ENCODE data around the gene IRX5. TPM values are rescaled to one million over a fixed set of nuclear protein-coding genes. Genes with fewer than 3 reads are reported as not detected.
A peak's percentile ranks its signal among the peaks of the same experiment; 100 is the strongest.

Gene IRX5
- total RNA-seq: under 1 TPM in 1 of 2 experiments, not detected in 1; 0.17 TPM

DNA sequence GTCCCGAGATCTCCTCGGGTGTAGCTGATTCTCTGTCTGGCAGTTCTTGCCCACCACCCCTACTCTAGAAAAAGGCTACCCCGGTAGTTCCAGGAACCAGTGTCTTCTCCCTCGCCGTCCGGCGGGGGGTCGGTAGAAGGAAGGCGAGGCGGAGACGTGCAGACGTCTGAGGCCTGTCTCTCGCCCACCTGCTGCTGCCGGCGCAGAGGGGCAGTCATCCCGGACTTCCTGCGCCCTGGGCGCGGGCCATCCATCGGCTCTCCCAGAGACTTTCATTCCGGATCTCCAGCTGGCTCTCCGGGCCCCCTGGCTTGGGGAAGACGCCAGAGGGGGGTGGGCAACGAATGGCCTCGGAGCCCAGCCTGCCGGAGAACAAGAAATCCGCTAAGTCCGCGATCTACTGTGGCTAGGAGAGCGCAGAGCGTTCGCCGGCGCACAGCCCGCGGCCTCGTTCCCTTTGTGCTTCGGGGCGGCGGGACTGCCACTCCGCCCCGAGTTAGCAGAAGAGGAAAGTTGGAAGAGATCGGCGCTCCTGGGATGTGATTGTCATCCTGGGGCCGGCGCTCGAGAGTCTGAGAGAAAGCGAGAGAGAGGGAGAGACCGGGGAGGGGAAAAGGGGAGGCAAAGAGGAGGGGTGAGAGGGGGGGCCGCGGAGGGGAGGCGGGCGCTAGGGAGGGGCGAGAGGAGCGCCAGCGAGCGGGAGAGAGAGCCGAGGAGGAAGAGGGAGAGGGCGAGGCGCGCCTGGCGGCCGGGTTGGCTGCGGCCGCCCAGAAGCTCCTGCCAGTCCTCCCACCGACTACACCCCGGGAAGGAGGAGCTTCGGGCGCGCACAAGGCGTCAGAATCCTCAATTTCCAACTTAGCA, at the start of gene IRX5:
TSS of gene IRX5 (plus strand) at position 861 of the 864 bp plus-strand sequence. CDS start 334 bp downstream, outside the sequence.
- Mint-ChIP-seq H3K27me3 (peaks cover 66% of the 10 kb centered on the region), H3K9me3 (peaks cover 2% of the 10 kb centered on the region), H3K4me3 (peak within 1 kb of the TSS; percentile 79), H3K27ac (peak within 1 kb of the TSS; percentile 31), H3K4me1 (ENCODE audit: low read depth) (peaks cover 25% of the 10 kb centered on the region), H3K36me3 (peaks cover 17% of the 10 kb centered on the region)
- CTCF ChIA-PET: interaction anchor here (0.7 to 1.2 kb wide), 3 partner anchors 10 to 645 kb away, joined by 3 read pairs; no protein-coding TSS in a partner anchor
- POLR2A ChIA-PET: no interaction called here
- peak; percentile 66 for DNase-seq
- intact Hi-C loops (cut with micrococcal nuclease): loop anchor here (5.0 to 10.0 kb wide), 3 partner anchors 325 to 1378 kb away; partner anchors contain the start of gene IRX6

- peaks cover 5% of the 10 kb centered on the region for H3K27me3 Mint-ChIP-seq
- CTCF ChIA-PET: no interaction called here
Observed at GRCh38 chr16:54882556-54882955, 48.1 kb upstream of the IRX5 start.

DNA sequence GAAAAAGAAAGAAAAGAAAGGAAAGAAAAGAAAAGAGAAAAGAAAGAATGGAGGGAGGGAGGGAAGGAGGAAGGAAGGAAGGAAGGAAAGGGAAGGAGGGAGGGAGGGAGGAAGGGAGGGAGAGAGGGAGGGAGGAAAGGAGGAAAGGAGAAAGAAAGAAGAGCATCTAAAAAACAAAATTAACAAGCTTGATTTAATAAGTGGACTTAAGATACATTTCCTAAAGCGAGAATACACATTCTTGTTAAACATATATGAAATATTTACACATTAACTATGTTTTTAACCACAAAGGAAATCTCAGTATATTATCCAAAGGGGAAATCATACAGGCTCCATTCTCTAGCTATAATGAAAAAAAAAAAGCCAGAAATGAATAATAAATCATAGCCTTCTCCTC, 47.3 kb upstream of the IRX5 start:
- Mint-ChIP-seq H3K4me3 (no peak overlapping the region), H3K4me1 (ENCODE audit: low read depth) (no peaks in the 10 kb centered on the region), H3K27ac (no peak overlapping the region)

More at GRCh38 chr16:54882556-54882955, 48.1 kb upstream of the IRX5 start:
- POLR2A ChIA-PET: no interaction called here
- H3K9me3 Mint-ChIP-seq: peaks cover 3% of the 10 kb centered on the region
- no peaks in the 10 kb centered on the region for H3K4me1 Mint-ChIP-seq (ENCODE audit: low read depth)
- no peak overlapping the region for H3K4me3 Mint-ChIP-seq
- intact Hi-C loops (cut with micrococcal nuclease): no loop called here
- DNase-seq: no peak
- peaks cover 2% of the 10 kb centered on the region for H3K36me3 Mint-ChIP-seq
- H3K27ac Mint-ChIP-seq: no peak overlapping the region

DNA sequence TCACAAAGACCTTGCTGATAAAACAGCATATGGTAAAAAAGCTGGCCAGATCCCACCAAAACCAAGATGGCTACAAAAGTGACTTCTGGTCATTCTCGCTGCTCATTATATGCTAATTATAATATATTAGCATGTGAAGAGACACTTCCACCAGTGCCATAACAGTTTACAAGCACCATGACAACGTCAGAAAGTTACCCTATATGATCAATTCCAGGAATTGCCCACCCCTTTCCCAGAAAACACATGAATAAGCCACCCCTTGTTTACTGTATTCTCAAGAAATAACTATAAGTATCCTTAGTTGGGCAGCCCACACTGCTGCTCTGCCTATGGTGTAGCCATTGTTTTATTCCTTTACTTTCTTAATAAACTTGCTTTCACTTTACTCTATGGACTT, 44.6 kb upstream of the IRX5 start:
- no peak for DNase-seq
- Mint-ChIP-seq H3K36me3 (peaks cover 2% of the 10 kb centered on the region), H3K4me1 (ENCODE audit: low read depth) (no peaks in the 10 kb centered on the region), H3K9me3 (peaks cover 3% of the 10 kb centered on the region), H3K27ac (no peak overlapping the region), H3K27me3 (peaks cover 3% of the 10 kb centered on the region), H3K4me3 (no peak overlapping the region)
- intact Hi-C loops (cut with micrococcal nuclease): no loop called here
- ChIA-PET CTCF (no interaction called here), POLR2A (no interaction called here)

More for the DNA sequence above, 47.3 kb upstream of the IRX5 start:
- H3K36me3 Mint-ChIP-seq: peaks cover 2% of the 10 kb centered on the region
- intact Hi-C loops (cut with micrococcal nuclease): no loop called here
- peaks cover 3% of the 10 kb centered on the region for H3K9me3 Mint-ChIP-seq
- H3K27me3 Mint-ChIP-seq: peaks cover 3% of the 10 kb centered on the region
- ChIA-PET CTCF (no interaction called here), POLR2A (no interaction called here)
- DNase-seq: no peak

GRCh38 chr16:54890381-54890780, 40.3 kb upstream of the IRX5 start:
- Mint-ChIP-seq H3K4me3 (no peak overlapping the region), H3K27ac (no peak overlapping the region), H3K9me3 (no peaks in the 10 kb centered on the region), H3K4me1 (ENCODE audit: low read depth) (no peaks in the 10 kb centered on the region), H3K27me3 (no peaks in the 10 kb centered on the region), H3K36me3 (no peaks in the 10 kb centered on the region)
- intact Hi-C loops (cut with micrococcal nuclease): no loop called here
- ChIA-PET POLR2A (no interaction called here), CTCF (no interaction called here)
- DNase-seq: no peak

GRCh38 chr16:54891346-54891745, 39.3 kb upstream of the IRX5 start:
- ChIA-PET CTCF (no interaction called here), POLR2A (no interaction called here)
- intact Hi-C loops (cut with micrococcal nuclease): no loop called here
- H3K4me3 Mint-ChIP-seq: no peak overlapping the region
- no peak overlapping the region for H3K27ac Mint-ChIP-seq
- H3K27me3 Mint-ChIP-seq: no peaks in the 10 kb centered on the region
- DNase-seq: no peak
- H3K4me1 Mint-ChIP-seq (ENCODE audit: low read depth): no peaks in the 10 kb centered on the region
- H3K9me3 Mint-ChIP-seq: no peaks in the 10 kb centered on the region
- no peaks in the 10 kb centered on the region for H3K36me3 Mint-ChIP-seq

- Mint-ChIP-seq H3K27ac (no peak overlapping the region), H3K4me3 (no peak overlapping the region), H3K27me3 (no peaks in the 10 kb centered on the region), H3K36me3 (no peaks in the 10 kb centered on the region), H3K9me3 (no peaks in the 10 kb centered on the region), H3K4me1 (ENCODE audit: low read depth) (no peaks in the 10 kb centered on the region)
- POLR2A ChIA-PET: no interaction called here
- no peak for DNase-seq
- CTCF ChIA-PET: no interaction called here
- intact Hi-C loops (cut with micrococcal nuclease): no loop called here
Observed at GRCh38 chr16:54892981-54893380, 37.7 kb upstream of the IRX5 start.

GRCh38 chr16:54897930-54898329, 32.7 kb upstream of the IRX5 start:
- peaks cover 5% of the 10 kb centered on the region for H3K27me3 Mint-ChIP-seq
- CTCF ChIA-PET: no interaction called here

DNA sequence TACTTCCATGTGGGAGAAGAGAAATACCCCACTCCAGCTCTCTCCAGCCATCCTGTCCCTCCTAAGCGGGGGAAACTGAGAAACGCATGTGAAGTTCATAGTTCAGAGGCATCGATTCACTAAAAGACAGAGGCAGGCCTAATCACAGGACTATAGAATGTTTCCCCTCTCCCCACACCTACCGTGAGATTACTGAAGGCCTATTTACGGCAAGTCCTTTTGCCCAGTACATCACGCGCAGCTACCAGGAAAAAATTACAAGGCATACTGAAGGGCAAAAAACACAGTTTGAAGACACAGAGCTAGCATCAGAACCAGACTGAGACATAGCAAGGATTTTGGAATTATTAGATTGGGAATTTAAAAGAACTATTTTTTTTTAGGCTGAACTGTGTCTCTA, 29.1 kb upstream of the IRX5 start:
- intact Hi-C loops (cut with micrococcal nuclease): no loop called here
- POLR2A ChIA-PET: no interaction called here
- H3K27me3 Mint-ChIP-seq: peaks cover 11% of the 10 kb centered on the region
- CTCF ChIA-PET: no interaction called here
- no peak overlapping the region for H3K4me3 Mint-ChIP-seq
- H3K36me3 Mint-ChIP-seq: no peaks in the 10 kb centered on the region
- H3K27ac Mint-ChIP-seq: no peak overlapping the region
- no peak for DNase-seq
- no peaks in the 10 kb centered on the region for H3K4me1 Mint-ChIP-seq (ENCODE audit: low read depth)
- peaks cover 10% of the 10 kb centered on the region for H3K9me3 Mint-ChIP-seq

More at GRCh38 chr16:54897930-54898329, 32.7 kb upstream of the IRX5 start:
- DNase-seq: no peak
- H3K36me3 Mint-ChIP-seq: no peaks in the 10 kb centered on the region
- intact Hi-C loops (cut with micrococcal nuclease): no loop called here
- H3K4me3 Mint-ChIP-seq: no peak overlapping the region
- H3K27ac Mint-ChIP-seq: no peak overlapping the region
- no peaks in the 10 kb centered on the region for H3K4me1 Mint-ChIP-seq (ENCODE audit: low read depth)
- peaks cover 8% of the 10 kb centered on the region for H3K9me3 Mint-ChIP-seq
- POLR2A ChIA-PET: no interaction called here

DNA sequence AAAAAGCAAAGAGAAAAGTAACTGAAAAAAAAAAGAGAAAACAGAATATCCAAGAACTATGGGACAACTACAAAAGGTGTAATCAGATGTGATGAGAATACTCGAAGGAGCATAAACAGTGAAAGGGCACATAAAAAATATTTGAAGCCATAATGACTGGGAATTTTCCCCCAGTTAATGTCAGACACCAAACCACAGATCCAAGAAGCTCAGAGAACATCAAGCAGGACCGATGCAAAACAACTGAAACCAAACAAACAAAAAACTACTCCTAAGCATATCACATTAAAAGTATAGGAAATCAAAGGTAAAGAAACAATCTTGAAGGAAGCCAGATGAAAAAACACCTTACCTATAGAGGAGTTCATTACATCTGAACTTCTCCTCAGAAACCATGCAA, 27.6 kb upstream of the IRX5 start:
- peaks cover 10% of the 10 kb centered on the region for H3K9me3 Mint-ChIP-seq
- DNase-seq: no peak
- no peak overlapping the region for H3K27ac Mint-ChIP-seq
- intact Hi-C loops (cut with micrococcal nuclease): no loop called here
- ChIA-PET CTCF (no interaction called here), POLR2A (no interaction called here)
- H3K4me1 Mint-ChIP-seq (ENCODE audit: low read depth): no peaks in the 10 kb centered on the region
- no peak overlapping the region for H3K4me3 Mint-ChIP-seq
- no peaks in the 10 kb centered on the region for H3K36me3 Mint-ChIP-seq
- H3K27me3 Mint-ChIP-seq: peaks cover 14% of the 10 kb centered on the region

DNA sequence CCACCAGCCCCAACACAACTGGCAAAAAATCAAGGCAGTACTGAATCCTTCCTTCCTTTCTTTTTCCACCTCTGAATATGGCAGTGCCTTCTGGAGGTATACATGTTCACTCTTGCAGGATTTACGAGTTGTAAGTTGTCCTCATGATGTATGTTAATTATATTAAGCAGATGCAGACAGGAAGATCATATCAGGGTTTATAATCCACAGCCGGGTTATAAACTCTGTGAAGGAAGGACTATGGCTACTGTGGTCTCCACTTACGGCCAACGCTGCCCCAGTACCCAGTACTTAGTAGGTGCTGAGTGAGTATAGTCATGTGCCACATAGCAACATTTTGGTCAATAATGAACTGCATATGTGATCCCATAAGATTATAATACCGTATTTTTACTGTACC, 19.6 kb upstream of the IRX5 start:
- H3K36me3 Mint-ChIP-seq: no peaks in the 10 kb centered on the region
- DNase-seq: no peak
- intact Hi-C loops (cut with micrococcal nuclease): no loop called here
- peaks cover 23% of the 10 kb centered on the region for H3K27me3 Mint-ChIP-seq
- ChIA-PET CTCF (no interaction called here), POLR2A (no interaction called here)
- H3K9me3 Mint-ChIP-seq: no peaks in the 10 kb centered on the region
- H3K4me3 Mint-ChIP-seq: no peak overlapping the region
- H3K4me1 Mint-ChIP-seq (ENCODE audit: low read depth): no peaks in the 10 kb centered on the region
- H3K27ac Mint-ChIP-seq: no peak overlapping the region

DNA sequence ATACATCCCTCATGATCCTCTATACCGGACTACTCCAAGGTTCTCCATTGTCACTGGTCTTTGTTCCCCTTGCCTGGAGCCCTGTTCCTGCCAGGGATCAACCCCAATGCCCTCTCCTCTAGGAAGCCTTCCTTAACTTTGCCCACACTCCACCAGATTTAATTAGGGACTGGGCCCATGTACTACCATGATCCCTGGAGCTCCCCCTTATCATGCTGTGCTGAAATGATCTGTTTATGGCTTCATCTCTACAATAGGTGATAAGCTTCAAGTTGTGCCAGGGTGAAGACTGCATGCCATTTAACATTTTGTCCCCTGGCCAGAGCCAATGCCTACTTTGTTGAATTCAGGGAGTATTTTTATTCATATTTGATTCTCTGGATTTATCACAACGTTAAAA, 17.9 kb upstream of the IRX5 start:
- Mint-ChIP-seq H3K4me3 (no peak overlapping the region), H3K27me3 (peaks cover 26% of the 10 kb centered on the region), H3K9me3 (no peaks in the 10 kb centered on the region), H3K27ac (no peak overlapping the region), H3K36me3 (no peaks in the 10 kb centered on the region), H3K4me1 (ENCODE audit: low read depth) (no peaks in the 10 kb centered on the region)
- no peak for DNase-seq
- intact Hi-C loops (cut with micrococcal nuclease): no loop called here
- ChIA-PET POLR2A (no interaction called here), CTCF (no interaction called here)

- H3K4me1 Mint-ChIP-seq (ENCODE audit: low read depth): no peaks in the 10 kb centered on the region
- intact Hi-C loops (cut with micrococcal nuclease): loop anchor here (10.0 kb wide), 1 partner anchor 1467 kb away; no protein-coding TSS in a partner anchor
- no peaks in the 10 kb centered on the region for H3K36me3 Mint-ChIP-seq
- H3K9me3 Mint-ChIP-seq: no peaks in the 10 kb centered on the region
- ChIA-PET CTCF (no interaction called here), POLR2A (no interaction called here)
- H3K4me3 Mint-ChIP-seq: no peak overlapping the region
- H3K27ac Mint-ChIP-seq: no peak overlapping the region
- H3K27me3 Mint-ChIP-seq: peaks cover 37% of the 10 kb centered on the region
- DNase-seq: no peak
Observed at GRCh38 chr16:54921206-54921824, 9.3 kb upstream of the IRX5 start.
